ENCODE measurements around the gene BCL11B. TPM values are rescaled to one million over a fixed set of nuclear protein-coding genes. Genes with fewer than 3 reads are reported as not detected.

Gene BCL11B
- total RNA-seq = under 0.01 TPM in 1 of 2 replicates, not detected in the other

GRCh38 chr14:99271951-99272631, at the start of gene BCL11B:
Gene BCL11B, minus strand, starts transcription at chr14:99272197. Its CDS starts 979 bp downstream, at chr14:99271218.

Other genes with a start within 250 kb of the BCL11B start
- gene SETD3, start 208.7 kb upstream of the BCL11B start, total RNA-seq = 41.0 and 42.1 TPM in 2 replicates
- 34.2 and 48.1 TPM in 2 replicates for gene CCNK, start 209.2 kb upstream of the BCL11B start, total RNA-seq